ENCODE data around the gene PSMD5. TPM values are rescaled to one million over a fixed set of nuclear protein-coding genes. Genes with fewer than 3 reads are reported as not detected.

Gene PSMD5
- total RNA-seq, 2 experiments from 2014 or later = 52.3 to 55.3 TPM

DNA sequence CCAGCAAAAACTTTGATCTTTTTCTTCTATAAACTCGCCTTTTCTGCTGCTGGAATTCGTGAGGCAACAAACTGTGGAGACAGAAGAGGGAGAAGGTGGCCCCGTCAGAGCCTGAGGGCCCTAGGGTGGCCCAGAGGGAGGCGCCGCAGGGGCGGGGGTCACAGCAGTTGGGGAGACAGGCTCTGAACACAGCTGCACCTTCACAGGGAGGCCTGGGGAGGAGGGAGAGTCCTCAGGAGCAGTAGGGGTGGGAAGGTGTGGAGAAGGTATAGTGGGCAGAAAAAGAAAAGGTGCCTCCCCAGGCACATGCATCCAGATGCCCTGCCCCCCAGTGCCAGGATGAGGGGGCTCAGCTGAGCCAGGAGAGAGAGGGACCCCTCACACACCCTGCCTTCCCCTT is 19.2 kb upstream of the PSMD5 start:
- ATAC-seq (no peak), DNase-seq (no peak)
- TF ChIP-seq, protein P1, sequence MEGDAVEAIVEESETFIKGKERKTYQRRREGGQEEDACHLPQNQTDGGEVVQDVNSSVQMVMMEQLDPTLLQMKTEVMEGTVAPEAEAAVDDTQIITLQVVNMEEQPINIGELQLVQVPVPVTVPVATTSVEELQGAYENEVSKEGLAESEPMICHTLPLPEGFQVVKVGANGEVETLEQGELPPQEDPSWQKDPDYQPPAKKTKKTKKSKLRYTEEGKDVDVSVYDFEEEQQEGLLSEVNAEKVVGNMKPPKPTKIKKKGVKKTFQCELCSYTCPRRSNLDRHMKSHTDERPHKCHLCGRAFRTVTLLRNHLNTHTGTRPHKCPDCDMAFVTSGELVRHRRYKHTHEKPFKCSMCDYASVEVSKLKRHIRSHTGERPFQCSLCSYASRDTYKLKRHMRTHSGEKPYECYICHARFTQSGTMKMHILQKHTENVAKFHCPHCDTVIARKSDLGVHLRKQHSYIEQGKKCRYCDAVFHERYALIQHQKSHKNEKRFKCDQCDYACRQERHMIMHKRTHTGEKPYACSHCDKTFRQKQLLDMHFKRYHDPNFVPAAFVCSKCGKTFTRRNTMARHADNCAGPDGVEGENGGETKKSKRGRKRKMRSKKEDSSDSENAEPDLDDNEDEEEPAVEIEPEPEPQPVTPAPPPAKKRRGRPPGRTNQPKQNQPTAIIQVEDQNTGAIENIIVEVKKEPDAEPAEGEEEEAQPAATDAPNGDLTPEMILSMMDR (IDR thresholded peaks at IDR 0.05) = no peak
- Mint-ChIP-seq H3K36me3 (ENCODE audit: low read depth) (peaks cover 68% of the 10 kb centered on the region), H3K4me3 (no peak overlapping the region), H3K27me3 (no peaks in the 10 kb centered on the region), H3K27ac (no peak overlapping the region), H3K9me3 (no peaks in the 10 kb centered on the region), H3K4me1 (ENCODE audit: low read depth) (peaks cover 3% of the 10 kb centered on the region)
- CTCF ChIA-PET = no interaction called here
- POLR2A ChIA-PET = interaction anchor here (13.1 to 67.1 kb wide), 2 partner anchors 12 to 50 kb away, joined by 231 to 2439 read pairs; partner anchors contain the start of genes PSMD5 and TRAF1
- intact Hi-C loops (cut with micrococcal nuclease) = no loop called here

DNA sequence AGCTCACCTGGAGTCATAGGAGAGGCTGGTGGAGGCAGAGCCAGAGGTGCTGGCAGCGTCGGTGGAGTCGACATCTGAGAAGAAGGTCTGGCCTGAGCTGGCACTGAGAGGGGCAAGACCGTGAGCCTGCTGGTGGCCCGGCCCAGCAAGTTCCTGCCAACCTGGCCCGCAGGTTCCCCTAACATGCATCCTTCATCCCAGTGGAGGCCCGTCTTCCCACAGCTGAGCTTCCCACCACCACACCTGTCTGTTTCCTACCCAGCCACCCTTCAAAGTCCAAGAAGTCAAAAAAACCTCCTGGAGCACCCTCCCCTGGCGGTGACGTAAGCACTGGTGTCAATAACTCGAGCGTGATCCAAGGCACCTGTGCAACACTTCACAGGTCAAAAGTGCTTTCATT is 17.4 kb upstream of the PSMD5 start:
- H3K4me3 Mint-ChIP-seq = no peak overlapping the region
- intact Hi-C loops (cut with micrococcal nuclease) = no loop called here
- H3K27me3 Mint-ChIP-seq = no peaks in the 10 kb centered on the region
- peaks cover 59% of the 10 kb centered on the region for H3K36me3 Mint-ChIP-seq (ENCODE audit: low read depth)
- no peak for ATAC-seq
- no peak overlapping the region for H3K27ac Mint-ChIP-seq
- no peak for DNase-seq
- TF ChIP-seq, protein P1 (IDR thresholded peaks at IDR 0.05) = no peak
- peaks cover 7% of the 10 kb centered on the region for H3K4me1 Mint-ChIP-seq (ENCODE audit: low read depth)
- no peaks in the 10 kb centered on the region for H3K9me3 Mint-ChIP-seq
- POLR2A ChIA-PET = interaction anchor here (1.2 to 13.1 kb wide), 5 partner anchors 8 to 43 kb away, joined by 3 to 231 read pairs (median 4); partner anchors contain the start of gene PSMD5
- CTCF ChIA-PET = no interaction called here

DNA sequence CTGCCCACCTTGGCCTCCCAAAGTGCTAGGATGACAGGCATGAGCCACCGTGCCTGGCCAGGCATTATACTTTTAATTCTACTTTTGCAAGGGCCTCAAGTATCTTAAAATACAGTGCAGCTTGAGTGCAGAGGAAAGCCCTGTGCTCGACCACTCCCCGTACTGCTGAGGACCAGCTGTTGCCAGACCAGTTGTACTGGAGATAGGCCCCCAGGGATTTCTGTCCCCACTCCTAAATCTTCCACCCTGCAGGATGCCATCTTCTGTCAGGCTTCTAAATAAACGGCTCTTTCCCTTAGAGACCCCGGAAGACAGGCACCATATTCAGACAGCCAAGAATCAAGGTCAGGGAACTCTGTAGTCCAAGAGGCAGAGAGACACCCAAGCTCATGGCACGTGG is 16.6 kb upstream of the PSMD5 start:
- H3K36me3 Mint-ChIP-seq (ENCODE audit: low read depth) = peaks cover 61% of the 10 kb centered on the region
- DNase-seq (no peak), ATAC-seq (no peak)
- H3K4me3 Mint-ChIP-seq = no peak overlapping the region
- H3K9me3 Mint-ChIP-seq = no peaks in the 10 kb centered on the region
- ChIA-PET POLR2A (interaction anchor here (1.0 to 13.1 kb wide), 4 partner anchors 9 to 65 kb away, joined by 4 to 231 read pairs (median 6); partner anchors contain the start of gene PSMD5), CTCF (interaction anchor here (0.7 to 0.9 kb wide), 2 partner anchors 10 to 13 kb away, joined by 3 to 4 read pairs; no protein-coding TSS in a partner anchor)
- no peaks in the 10 kb centered on the region for H3K27me3 Mint-ChIP-seq
- peaks cover 8% of the 10 kb centered on the region for H3K4me1 Mint-ChIP-seq (ENCODE audit: low read depth)
- no peak overlapping the region for H3K27ac Mint-ChIP-seq
- TF ChIP-seq, protein P1 (IDR thresholded peaks at IDR 0.05) = no peak
- intact Hi-C loops (cut with micrococcal nuclease) = no loop called here

DNA sequence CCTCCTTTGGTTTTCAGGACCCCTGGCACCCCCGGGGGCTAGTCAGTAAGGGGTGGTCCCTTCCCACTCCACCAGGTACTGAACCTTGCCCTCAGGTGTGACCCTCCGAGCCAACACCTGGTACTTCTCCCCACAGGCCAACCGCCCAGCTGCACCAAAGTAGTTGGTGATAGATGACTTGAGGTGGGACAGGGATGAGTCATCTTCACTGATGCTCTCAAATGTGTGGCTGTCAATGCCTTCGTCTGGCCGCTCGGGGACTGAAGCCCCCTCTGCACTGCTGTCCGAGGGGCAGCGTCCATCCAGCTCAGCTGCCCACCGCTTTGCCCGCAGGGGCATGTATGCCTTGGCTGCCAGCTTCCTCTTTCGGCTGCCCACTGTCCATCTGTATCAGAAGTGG is 15.2 kb upstream of the PSMD5 start:
- no peak for DNase-seq
- CTCF ChIA-PET = no interaction called here
- TF ChIP-seq, protein P1 (IDR thresholded peaks at IDR 0.05) = no peak
- Mint-ChIP-seq H3K27ac (peak overlapping the region; percentile 30), H3K36me3 (ENCODE audit: low read depth) (peaks cover 58% of the 10 kb centered on the region), H3K9me3 (no peaks in the 10 kb centered on the region), H3K4me1 (ENCODE audit: low read depth) (peaks cover 12% of the 10 kb centered on the region), H3K4me3 (no peak overlapping the region), H3K27me3 (no peaks in the 10 kb centered on the region)
- POLR2A ChIA-PET = interaction anchor here (1.5 to 17.0 kb wide), 3 partner anchors 7 to 16 kb away, joined by 4 to 231 read pairs (median 6); no protein-coding TSS in a partner anchor
- intact Hi-C loops (cut with micrococcal nuclease) = no loop called here
- ATAC-seq = no peak

DNA sequence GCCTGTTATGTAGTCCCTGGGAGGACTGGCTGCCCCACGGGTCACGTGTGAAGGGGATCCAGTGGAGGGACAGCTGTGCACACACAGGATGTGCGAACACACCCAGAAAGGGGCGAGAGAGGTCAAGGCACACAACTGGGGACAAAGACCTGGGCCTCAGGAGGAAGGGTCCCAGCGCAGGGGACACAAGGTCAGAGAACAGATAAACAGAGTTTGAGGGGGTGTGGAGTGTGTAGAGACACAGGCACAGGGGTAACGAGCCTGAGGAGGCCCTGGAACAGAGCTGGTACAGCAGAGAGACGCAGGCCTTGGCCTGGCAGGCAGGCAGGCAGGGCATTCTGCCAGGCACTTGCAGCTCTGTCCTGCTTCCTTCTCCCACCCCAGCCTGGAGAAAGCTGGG is 14.8 kb upstream of the PSMD5 start:
- Mint-ChIP-seq H3K4me3 (no peak overlapping the region), H3K36me3 (ENCODE audit: low read depth) (peaks cover 60% of the 10 kb centered on the region), H3K4me1 (ENCODE audit: low read depth) (peaks cover 15% of the 10 kb centered on the region), H3K27ac (peak overlapping the region; percentile 8), H3K27me3 (no peaks in the 10 kb centered on the region), H3K9me3 (no peaks in the 10 kb centered on the region)
- CTCF ChIA-PET = interaction anchor here (2.0 kb wide), 1 partner anchor 13 kb away, joined by 7 read pairs; no protein-coding TSS in a partner anchor
- POLR2A ChIA-PET = interaction anchor here (1.2 to 17.0 kb wide), 4 partner anchors 7 to 16 kb away, joined by 4 to 231 read pairs (median 7); no protein-coding TSS in a partner anchor
- ATAC-seq (no peak), DNase-seq (no peak)
- TF ChIP-seq, protein P1 (IDR thresholded peaks at IDR 0.05) = no peak
- intact Hi-C loops (cut with micrococcal nuclease) = no loop called here

All from activated CD8-positive, alpha-beta T cell treated with anti-CD3 and anti-CD28 coated beads for 36 hours (primary cell).